ENCODE measurements around the gene AEBP2. TPM values are rescaled to one million over a fixed set of nuclear protein-coding genes. Genes with fewer than 3 reads are reported as not detected.

The AEBP2 gene
- total and polyA plus RNA-seq, 2 of the 8 experiments (the other 6 are each of a cell fraction or from before 2014, with no cell fraction given), result 13.6 to 61.4 TPM

DNA sequence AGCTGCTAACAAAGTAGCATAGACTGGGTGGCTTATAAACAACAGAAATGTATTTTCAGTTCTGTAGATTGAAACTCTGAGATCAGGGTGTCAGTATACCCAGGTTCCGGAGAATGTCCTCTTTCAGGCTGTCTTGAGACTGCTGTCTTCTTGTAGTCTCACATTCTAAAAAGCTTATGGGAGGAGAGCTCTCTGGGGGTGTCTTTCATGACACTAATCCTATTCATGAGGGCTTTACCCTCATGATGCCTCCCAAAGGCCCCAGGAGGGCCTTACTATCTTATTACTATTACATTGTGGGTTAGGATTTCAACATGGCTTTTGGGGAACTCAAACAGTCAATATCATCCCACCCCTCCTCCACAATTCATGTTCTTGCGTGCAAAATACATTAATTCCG is 94.3 kb downstream of the AEBP2 start:
- Histone ChIP-seq H3K36me3 (ENCODE audit: control insufficient read depth in 2 of 4, insufficient read depth in 4 of 4, low read length in 3 of 4) (no peaks in the 10 kb centered on the region), H4K20me1 (replicated peaks in 1 of 2; ENCODE audit: control insufficient read depth in 1 of 2, insufficient read depth in 2 of 2, low read length in 2 of 2) (no peaks in the 10 kb centered on the region), H3K56ac (replicated peaks; ENCODE audit: insufficient read length, low read depth, low read length) (no peak overlapping the region), H2AFZ (ENCODE audit: low read length) (no peak overlapping the region), H3K79me1 (ENCODE audit: low read depth, low read length) (no peaks in the 10 kb centered on the region), H2BK5ac (ENCODE audit: low read depth, low read length) (no peak overlapping the region), H3K4me2 (ENCODE audit: insufficient read depth in 1 of 2, low read depth in 2 of 2, low read length in 2 of 2) (no peak overlapping the region), H3K4me3 (ENCODE audit: extremely low read depth in 1 of 4, insufficient read depth in 2 of 4, low read depth in 3 of 4, low read length in 4 of 4) (no peak overlapping the region), H3K27me3 (replicated peaks in 1 of 4; ENCODE audit: control insufficient read depth in 3 of 4, extremely low read depth in 1 of 4, insufficient read depth in 3 of 4, low read length in 3 of 4) (no peaks in the 10 kb centered on the region), H4K8ac (ENCODE audit: extremely low read depth, insufficient read depth, low read length) (no peak overlapping the region), H3K9ac (replicated peaks in 1 of 4; ENCODE audit: extremely low read depth in 1 of 4, low read depth in 3 of 4, low read length in 3 of 4) (no peak overlapping the region), H2BK15ac (ENCODE audit: low read length) (no peak overlapping the region), H2BK12ac (ENCODE audit: low read depth, low read length) (no peak overlapping the region), H3K27ac (ENCODE audit: low read depth, low read length) (no peak overlapping the region), H3K18ac (ENCODE audit: extremely low read depth, low read length) (no peak overlapping the region; the same call in 1 of the 2 replicates), H3K79me2 (ENCODE audit: control insufficient read depth in 1 of 2, insufficient read depth in 2 of 2, low read length in 2 of 2) (no peaks in the 10 kb centered on the region), H3K23ac (ENCODE audit: insufficient read length) (no peak overlapping the region), H2BK20ac (ENCODE audit: low read length) (no peak overlapping the region), H3K9me3 (ENCODE audit: insufficient read depth in 2 of 2, low read depth in 1 of 2, low read length in 1 of 2) (no peaks in the 10 kb centered on the region), H2BK120ac (replicated peaks; ENCODE audit: low read depth, low read length) (no peak overlapping the region), H4K5ac (ENCODE audit: insufficient read length, low read depth, low read length) (no peak overlapping the region), H2AK5ac (ENCODE audit: low read depth, low read length) (no peak overlapping the region), H3K14ac (ENCODE audit: insufficient read length) (no peak overlapping the region), H4K91ac (replicated peaks; ENCODE audit: insufficient read length, low read length) (no peak overlapping the region), H3K23me2 (ENCODE audit: low read depth, low read length) (no peaks in the 10 kb centered on the region), H3K4me1 (replicated peaks in 1 of 4; ENCODE audit: control insufficient read depth in 3 of 4, insufficient read depth in 4 of 4, low read length in 3 of 4) (no peaks in the 10 kb centered on the region), H3K4ac (replicated peaks; ENCODE audit: insufficient read length, low read depth, low read length) (no peak overlapping the region)
- DNase-seq (ENCODE audit: low read depth in 1 of 2, low spot score in 2 of 2) (no peak), FAIRE-seq (no peak)
- CTCF ChIA-PET (ENCODE audit: partially characterized antibody), result interaction anchor here (1.2 kb wide), 1 partner anchor 9 kb away, joined by 3 read pairs; no protein-coding TSS in a partner anchor
- 96% methylated on average over 3 of the region's 3 CpGs; no CpG with 5 or more reads in 1 of the 2 experiments for WGBS, 2 experiments (ENCODE audit: extremely low coverage in 1 of 2, insufficient coverage in 1 of 2, insufficient read length in 1 of 2, insufficient replicate concordance in 2 of 2, low coverage in 1 of 2, low lambda C conversion rate in 2 of 2, missing lambda C conversion rate in 1 of 2)
- POLR2A ChIA-PET (ENCODE audit: partially characterized antibody), result interaction anchor here (1.1 to 2.1 kb wide), 2 partner anchors 13 to 178 kb away, joined by 3 to 8 read pairs; no protein-coding TSS in a partner anchor
- TF ChIP-seq, protein P1, sequence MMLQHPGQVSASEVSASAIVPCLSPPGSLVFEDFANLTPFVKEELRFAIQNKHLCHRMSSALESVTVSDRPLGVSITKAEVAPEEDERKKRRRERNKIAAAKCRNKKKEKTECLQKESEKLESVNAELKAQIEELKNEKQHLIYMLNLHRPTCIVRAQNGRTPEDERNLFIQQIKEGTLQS (IDR thresholded peaks at IDR 0.05; ENCODE audit: insufficient read depth, low read depth, low read length), result no peak

Measured in H1 (cell line).